HG03097 (cell line): Measurements from ENCODE around the gene PDE7B.

Experiments
- ATAC-seq: cut with Tn5 transposase; IDR thresholded peaks from one replicate; pipeline ENCODE4 v1.9.1; 2021; ENCODE audit not compliant: unreplicated experiment, low FRiP score

PDE7B gene

DNA sequence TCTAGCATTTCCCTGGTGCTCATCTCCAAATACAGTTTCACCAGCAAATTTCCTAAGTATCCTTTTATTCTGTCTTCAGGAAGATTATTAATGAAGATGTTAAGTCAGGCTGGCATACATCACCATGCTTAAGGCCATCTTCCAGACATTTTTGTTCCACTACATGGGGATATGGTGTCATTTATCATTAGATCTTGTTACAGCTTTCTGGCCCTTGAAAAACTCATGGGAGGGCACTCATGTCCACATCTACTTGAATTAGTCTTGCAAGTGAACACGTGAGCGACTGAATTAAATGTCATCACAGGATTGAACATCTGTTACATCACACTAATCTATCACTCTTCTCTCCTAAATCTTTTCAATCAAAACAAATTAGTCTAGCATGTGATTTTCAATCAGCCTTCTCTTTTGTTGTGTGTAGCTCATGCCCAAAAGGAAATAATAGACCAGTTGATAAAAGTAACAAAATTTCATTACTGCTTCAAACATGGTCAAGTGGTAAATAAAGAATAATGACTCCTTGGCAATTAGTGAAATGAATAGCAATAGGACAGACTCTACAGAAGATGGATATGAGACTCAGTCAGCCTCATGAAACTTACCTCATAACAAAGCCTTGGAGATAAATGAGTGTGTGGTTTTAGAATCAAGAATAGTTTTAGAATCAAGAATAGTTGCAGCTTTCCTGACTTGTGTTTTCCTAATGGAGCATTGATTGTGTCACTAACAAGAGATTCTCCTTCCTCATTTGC is 318.1 kb downstream of the PDE7B start:
- ATAC-seq = no peak

GRCh38 chr6:136171231-136171630 is 319.7 kb downstream of the PDE7B start:
- ATAC-seq = no peak

DNA sequence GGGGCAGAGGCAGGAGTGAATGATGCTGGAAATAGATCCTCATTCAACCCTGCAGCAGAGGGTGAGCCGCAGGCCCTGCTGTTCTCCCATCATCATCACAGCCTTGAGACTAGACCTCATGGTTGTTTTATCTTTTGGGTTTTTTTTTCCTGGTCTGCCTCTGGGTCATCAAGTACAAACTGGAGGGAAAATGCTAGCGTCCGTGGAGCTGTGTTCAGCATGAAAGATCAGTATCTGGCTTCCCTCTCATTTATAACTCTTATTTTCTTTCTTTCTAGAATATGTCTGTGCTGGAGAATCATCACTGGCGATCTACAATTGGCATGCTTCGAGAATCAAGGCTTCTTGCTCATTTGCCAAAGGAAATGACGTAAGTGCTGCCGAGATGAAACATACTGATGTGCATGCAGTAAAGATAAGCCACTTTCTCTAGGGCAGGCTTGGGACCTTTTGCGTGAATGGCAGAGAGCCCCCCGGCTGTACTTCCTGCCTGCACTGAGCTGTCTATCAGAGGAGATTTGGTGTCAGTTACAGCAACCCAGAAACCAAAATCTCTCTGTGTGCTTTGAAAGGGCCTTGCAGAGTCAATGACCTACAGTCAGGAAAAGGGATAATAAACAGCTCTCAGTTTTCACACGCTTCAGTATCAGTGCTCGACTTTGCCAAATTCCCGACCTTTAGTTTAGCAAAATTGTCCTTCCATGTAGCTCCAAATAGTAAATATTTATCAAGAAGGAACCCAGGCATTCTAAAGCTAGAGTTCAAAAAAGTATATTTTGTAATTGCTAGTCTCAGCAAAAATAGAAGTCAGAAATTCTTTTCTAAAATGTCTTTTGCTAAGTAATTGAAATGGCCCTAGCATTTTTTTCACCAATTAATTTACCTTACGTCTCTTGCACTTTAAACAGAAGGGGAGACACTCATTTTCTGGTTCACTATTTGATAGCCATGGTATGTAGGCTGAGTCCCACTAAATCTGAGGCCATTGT is 322.3 kb downstream of the PDE7B start:
- ATAC-seq = no peak

DNA sequence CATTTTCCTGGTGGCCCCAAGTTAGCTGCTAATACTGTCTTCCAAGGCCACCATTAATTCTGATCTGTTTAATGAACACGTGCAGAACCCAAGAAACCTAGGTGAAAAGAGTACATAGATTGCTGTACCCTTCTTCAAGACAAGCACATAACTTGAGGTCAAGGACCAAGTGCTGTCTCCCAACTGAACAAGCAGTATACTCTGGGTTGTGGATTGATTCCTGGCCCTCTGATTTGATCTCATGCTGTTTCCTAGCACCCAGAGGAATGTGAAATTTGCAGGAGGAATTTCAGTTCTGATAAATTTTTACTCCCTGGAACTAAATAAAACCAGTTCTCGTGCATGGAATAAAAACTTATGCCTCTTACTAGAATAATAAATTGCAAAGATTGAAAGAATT is 323.0 kb downstream of the PDE7B start:
- no peak for ATAC-seq

DNA sequence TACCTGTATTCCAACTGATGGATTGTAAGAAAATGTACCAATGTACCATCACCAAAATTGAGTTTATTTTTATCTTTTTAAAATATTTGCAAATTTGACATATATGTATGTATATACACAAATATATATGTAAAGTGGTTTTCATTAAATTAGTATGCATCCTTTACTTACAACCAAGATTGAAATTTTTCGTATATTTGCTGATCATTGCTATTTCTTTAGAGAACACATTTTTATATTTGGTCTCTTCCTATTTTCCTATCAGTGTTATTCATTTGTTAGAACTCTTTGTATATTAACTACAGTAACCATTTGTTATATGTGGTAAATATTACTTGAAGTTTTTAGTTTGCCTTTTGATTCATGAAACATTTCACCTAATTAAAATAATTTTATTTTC is 324.4 kb downstream of the PDE7B start:
- no peak for ATAC-seq

GRCh38 chr6:136178749-136179148 is 327.2 kb downstream of the PDE7B start:
- no peak for ATAC-seq

DNA sequence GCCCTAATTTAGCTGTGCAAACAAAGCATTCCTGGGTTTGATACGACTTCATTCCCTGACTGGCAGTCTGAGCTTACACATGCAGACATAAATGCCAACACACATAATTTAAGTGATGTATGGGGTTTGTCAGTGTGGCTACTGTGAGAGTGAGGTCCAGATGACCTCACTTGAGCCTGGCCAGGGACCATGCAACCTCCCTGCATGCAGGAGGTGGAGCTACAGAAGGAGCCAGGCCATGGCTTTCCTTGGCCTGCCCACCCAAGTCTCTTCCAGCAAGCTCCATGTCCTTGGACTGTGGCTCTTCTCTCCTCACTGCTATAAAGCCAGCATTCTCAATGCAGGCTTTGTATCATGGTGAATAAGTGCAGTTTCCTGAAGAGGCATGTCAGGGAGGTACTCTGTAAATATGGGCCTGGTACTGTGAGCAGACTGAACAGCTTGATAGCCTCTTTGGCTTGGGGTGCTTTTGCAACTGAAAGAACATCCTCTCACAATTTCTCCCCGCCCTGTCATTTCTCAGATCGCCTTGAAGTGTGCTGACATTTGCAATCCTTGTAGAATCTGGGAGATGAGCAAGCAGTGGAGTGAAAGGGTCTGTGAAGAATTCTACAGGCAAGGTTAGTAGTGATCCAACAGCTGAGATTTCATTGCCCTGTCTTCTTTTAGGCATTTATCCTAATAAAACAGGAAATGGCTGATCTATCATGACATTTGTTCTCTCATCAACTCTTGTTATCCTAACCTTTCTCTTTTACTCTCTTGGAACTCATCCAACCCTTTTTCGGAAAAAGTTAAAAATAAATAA is 329.4 kb downstream of the PDE7B start:
- no peak for ATAC-seq

DNA sequence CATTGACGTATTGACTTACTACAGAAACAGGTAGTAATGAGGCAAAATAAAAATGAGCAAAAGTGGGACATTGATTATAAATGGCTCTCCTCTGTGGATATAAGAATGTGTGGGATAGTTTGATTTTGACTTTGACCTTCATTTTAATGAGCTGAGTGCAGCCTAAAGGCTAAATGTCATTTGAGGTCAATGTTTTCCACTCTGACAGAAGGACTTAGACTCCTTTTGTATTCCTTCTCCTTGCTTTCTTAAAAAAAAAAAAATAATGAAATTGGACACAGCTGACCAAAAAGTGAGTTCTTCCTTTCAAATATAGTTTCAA is 330.0 kb downstream of the PDE7B start:
- ATAC-seq = no peak

- no peak for ATAC-seq
Observed at GRCh38 chr6:136181861-136182260, 330.4 kb downstream of the PDE7B start.

- no peak for ATAC-seq
Observed at GRCh38 chr6:136184738-136185137, 333.2 kb downstream of the PDE7B start.

GRCh38 chr6:136186363-136186762 is 334.9 kb downstream of the PDE7B start:
- ATAC-seq = no peak

- no peak for ATAC-seq
Observed at GRCh38 chr6:136188486-136188885, 337.0 kb downstream of the PDE7B start.

DNA sequence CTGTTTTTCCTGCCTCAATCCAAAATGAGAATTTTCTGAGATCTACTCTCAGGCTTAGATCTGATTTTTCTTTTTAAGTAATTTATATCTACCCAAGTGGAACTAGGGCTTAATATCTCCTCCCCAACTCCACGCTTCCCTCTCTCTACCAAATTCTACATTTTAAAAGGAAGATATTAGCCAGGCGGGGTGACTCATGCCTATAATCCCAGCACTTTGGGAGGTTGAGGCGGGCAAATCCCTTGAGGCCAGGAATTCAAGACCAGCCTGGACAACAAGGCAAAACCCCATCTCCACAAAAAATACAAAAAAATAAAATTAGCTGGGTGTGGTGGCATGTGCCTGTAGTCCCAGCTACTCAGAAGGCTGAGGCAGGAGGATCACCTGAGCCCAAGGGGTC is 337.6 kb downstream of the PDE7B start:
- no peak for ATAC-seq

- no peak for ATAC-seq
Observed at GRCh38 chr6:136191606-136192312, 340.3 kb downstream of the PDE7B start.

DNA sequence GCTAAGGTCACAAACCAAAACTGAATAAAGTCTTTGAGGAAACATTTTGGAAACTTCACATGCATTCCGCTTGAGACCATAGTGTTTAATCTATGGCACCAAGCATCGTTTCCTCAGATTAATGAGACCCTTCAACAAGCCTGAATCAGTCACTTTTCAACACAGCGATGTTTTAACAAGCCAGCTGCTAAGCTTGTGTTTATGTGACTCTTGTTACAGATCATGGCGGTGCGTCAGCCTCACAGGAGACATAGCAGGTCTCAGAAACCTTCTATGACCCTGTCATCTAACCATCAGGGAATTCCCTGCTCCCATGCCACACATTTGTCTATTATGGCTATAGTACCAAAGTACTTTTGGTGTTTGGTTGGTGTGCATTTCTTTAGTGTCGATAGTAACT is 341.4 kb downstream of the PDE7B start:
- no peak for ATAC-seq

DNA sequence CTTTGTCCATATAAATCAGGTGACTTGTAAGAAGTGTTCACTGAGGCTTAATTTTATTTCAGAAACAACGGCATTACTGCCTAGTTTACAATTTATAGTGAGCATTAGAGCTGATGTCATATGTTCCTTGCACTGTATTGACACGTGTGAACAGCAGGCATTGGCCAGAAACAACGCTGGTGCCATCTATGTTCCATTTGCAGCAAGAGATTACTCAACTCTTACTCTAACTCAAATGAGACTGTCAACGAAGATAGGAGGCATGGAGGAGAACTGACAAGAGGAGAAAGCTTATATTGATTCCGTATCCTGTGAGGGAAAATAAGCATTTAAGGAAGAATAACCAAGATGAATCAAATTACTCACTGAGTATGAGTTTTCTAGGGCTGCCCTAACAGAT is 350.2 kb downstream of the PDE7B start:
- no peak for ATAC-seq

DNA sequence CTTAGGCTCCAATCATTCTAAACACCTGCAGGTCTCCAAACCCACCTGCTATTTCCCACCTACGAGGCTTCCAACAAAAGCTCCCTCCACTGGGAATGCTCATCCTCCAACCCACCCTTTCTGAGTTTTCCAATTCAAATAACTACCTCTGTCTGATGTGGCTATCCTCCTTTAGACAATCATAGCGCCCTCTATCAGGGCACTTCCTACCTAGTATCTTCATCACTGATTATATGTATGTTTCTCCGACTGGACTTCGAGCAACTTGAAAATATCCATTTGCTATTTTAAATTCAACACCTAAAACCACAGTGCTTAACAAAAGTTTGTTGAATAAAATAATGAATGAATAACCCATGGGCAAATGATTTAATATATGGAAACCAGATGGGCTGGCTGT is 357.3 kb downstream of the PDE7B start:
- no peak for ATAC-seq

- ATAC-seq = no peak
Observed at GRCh38 chr6:136209496-136209895, 358.0 kb downstream of the PDE7B start.

DNA sequence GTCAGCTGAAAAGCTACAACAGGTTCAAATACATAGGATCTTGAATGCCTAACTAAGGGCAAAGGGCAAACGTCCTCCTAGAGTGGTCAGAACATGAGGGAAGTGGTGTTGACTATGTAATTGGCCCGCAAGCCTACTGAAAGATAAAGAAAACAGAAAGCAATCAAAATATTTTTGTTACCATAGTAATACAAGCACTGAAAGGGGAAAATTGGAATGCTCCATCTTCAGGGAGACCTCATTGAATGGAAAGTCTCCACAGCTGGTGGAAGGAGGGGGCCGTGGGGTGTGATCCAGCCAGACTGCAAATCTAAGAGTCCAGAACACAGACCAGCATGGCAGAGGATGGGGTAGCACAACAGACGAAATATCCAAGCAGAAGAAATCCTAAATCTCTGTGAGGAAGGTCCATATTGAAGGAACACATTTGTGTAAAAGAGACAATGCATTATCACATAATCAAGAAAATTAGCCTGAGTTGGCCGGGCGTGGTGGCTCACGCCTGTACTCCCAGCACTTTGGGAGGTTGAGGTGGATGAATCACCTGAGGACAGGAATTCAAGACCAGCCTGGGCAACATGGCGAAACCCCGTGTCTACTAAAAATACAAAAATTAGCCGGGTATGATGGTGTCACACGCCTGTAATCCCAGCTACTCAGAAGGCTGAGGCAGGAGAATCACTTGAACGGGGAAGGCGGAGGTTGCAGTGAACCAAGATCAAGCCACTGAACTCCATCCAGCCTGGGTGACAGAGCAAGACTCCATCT is 359.1 kb downstream of the PDE7B start:
- ATAC-seq = no peak

GRCh38 chr6:136212608-136213007 is 361.1 kb downstream of the PDE7B start:
- no peak for ATAC-seq
